ENCODE results near the gene ROR2.

GRCh38 chr9:91655215-91655614 is 294.8 kb downstream of the ROR2 start:
- no peak for TF ChIP-seq CTCF (IDR thresholded peaks at IDR 0.05)
- no peak for TF ChIP-seq POLR2A (IDR thresholded peaks at IDR 0.05)
- TF ChIP-seq POLR2AphosphoS5 (IDR thresholded peaks at IDR 0.05): no peak
